NOMO-1 treated with DMSO at 0.1 percent for 48 hours (cell line): ENCODE results near the gene ESYT2.
"Not testable (repeated sequence)": the region's sequence is repeated elsewhere in the genome, so short reads cannot be mapped to it uniquely, and the experiment has no call there.

Source experiments
- DNase-seq: peaks from one replicate; lab custom pipeline; 2025; ENCODE audit not compliant: unreplicated experiment; lab: John Stamatoyannopoulos, UW

ESYT2 gene

DNA sequence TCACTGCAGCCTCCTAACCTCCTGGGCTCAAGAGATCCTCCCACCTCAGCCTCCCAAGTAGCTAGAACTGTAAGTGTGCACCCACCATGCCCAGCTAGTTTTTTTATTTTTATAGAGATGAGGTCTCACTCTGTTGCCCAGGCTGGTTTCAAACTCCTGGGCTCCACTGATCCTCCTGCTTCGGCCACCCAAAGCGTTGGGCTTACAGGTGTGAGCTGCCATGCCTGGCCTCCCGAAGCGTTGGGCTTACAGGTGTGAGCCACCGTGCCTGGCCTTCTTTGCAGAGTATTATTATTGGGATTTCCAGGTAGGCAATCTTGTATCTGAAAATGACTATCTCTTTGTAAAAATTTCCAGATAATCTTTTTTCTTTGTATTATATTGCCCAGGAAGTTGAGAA lies 101.6 kb downstream of the ESYT2 start:
- no peak for DNase-seq

DNA sequence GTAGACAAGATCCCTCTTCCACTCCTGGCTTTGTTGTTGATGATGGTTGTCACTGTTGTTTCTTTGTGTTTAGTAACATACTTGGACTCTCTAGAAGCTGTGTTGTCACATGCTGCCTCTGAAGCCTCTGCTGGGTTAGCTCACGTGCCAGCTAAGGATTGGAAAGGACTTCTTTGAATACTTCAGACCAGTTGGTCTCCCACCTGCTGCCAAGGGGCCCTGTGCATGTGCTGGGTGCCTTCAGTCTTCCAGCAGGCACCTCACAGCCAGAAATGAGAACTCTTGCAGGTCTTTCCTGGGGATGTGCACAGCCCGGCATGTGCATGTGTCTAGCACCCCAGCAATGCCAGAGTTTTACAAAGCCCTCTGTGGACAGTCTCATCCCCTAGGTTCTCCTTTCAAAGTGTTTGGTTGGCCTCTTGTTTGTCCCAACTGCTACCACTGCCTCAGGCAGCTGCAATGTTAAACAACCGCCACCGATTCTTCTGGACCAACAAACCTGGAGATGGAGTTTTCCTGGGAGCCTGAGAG lies 103.0 kb downstream of the ESYT2 start:
- DNase-seq: no peak

DNA sequence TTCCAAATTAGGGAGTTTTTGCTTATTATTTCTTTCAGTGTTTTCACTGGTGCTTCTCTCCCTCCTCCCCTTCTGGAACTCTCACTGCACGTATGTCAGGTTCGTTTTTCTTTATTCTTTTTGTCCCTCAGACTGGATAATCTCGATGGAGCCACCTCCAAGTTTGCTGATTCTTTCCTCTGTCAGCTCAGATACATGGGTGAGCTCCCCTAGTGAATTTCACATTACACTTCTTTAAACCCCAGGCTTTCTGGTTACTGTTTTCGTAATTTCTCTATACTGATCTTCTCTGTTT lies 103.9 kb downstream of the ESYT2 start:
- DNase-seq: no peak

DNA sequence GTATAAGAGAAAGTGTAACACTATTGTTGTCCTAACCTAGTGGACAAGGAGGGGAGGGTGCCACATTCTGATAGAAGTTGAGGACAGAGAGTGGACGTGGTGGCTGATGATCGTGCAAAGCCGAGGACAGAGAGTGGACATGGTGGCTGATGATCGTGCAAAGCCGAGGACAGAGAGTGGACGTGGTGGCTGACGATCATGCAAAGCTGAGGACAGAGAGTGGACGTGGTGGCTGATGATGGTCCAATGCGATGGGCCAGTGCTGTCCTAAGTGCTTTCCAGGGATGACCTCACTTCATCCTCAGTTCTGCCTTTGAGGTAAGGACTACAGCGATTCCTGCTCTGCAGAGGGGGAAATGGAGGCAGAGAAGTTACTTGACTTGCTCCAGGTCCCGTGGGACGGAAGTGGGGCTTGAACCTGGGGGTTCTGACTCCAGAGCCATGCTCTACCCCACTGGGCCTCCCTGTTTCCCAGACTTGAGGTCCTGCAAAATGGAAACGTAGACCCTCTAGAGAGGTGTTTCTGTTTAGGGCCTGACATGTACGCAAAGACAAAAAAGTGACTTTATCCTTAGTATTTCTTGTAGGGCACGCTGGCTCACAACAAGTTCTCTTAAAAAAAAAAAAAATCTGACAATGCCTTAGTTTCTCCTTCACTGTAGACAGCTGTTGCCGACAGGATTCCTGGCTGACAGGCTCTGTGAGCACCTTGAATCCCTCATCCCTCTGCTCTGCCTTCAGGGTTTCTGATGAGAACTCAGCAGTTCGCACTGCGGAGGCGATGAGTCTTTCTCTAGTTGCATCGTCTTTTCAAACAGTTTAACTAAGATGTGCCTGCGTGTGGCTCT lies 104.4 kb downstream of the ESYT2 start:
- DNase-seq: no peak

DNA sequence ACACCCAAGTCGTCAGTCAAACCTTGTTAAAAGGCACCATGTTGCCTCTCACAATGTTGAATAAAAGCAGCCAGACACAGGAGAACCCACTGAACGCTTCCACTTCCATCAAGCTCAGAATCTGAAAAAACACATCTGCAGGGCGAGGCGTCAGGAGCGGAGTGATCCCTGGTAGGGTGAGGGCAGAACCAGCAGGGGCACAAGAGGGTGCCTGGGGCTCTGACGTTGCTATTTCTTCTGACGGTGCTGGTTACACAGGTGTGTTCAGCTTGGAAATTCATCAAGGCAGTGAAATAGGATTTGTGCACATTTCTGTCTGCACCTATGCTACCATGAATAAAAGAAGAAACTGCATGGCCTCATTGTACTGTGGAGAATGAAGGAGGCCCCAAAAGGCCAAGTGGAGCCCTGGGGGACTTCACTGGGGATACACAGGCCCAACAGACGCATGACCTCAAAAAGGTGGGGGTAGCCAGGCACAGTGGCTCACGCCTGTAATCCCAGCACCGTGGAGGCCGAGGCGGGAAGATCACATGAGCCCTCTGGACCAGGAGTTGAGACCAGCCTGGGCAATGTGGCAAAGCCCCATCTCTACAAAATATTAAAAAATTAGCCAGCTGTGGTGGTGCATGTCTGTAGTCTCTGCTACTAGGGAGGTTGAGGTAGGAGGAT lies 105.5 kb downstream of the ESYT2 start:
- DNase-seq: no peak

DNA sequence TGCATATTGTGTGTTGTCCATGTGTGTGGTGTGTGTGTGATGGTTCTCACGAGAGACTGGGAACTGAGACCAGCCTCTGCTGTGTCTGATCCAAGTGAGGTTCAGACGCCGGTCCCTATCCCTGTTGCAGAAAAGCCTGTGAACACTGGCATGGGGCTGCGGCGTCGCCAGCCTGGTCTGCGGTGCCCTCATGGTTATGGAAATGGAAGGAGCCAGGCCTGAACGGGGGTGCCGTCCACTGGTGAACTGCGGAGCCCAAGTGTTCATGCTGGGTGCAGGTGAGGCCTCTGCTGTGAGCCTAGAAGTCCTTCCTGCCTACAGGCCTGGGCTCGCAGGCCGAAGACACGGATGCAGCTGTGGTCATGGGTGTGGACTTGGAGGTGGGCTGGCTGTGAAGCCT lies 106.0 kb downstream of the ESYT2 start:
- DNase-seq: no peak

DNA sequence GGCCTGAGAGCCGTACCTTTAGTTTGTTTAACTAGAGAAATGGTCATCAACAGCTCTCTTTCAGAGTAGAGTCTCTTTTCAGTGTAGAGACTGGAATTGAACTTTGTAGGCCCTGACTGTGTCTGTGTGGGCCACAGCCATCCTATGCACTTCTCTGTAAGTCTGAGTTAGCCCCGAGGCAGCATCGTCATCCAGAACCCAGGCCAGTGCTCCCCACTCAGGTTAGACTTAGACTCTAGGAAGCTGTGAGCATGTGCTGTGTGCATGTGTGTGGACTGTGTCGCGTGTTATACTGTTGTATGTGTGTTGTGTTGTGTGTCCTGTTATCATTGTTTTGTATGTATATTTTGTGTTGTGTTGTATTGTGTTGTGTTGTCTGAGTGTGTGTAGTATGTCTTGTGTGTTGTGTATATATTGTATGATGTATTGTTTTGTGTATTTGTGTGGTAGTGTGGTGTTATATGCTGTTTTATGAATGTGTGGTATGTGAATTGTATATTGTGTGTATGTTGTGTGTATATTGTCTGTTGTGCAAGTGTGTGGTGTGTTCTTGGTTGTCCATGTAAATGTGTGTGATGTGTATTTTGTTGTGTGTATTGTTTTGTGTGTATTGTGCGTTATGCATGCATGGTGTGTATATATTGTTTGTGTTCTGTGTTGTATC lies 106.6 kb downstream of the ESYT2 start:
- DNase-seq: no peak

DNA sequence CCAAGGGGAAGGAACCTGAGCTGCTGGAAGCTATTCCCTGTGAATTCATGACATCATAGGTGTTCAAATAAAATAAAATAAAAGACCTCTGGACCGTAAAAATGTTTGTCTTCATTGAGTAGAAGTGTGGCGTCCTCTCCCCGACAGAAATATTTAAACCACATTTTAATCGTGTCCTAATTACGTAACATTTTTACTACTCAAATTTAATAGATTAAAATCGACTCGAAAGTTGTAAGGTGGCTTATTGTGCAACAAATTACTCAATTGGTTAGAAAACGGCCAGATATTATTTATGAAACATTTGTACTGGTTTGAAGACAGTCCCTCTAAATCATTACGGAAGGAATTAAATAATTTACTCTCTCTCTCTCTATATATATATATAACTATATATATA lies 109.2 kb downstream of the ESYT2 start:
- DNase-seq: peak; percentile 24

DNA sequence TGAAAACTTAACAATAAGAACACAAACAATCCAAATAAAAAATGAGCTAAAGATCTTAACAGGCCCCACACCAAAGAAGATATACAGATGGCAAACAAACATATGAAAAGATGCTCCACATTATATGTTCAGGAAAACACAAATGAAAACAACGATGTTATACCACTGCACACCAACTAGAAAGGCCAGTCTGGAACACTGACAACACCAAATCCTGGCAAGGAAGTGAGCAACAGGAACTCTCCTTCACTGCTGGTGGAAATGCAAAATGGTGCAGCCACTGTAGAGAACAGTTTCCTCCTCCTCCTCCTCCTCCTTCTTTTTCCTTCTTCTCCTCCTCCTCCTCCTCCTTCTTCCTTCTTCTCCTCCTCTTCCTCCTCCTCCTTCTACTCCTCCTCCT lies 112.5 kb downstream of the ESYT2 start:
- no peak for DNase-seq

DNA sequence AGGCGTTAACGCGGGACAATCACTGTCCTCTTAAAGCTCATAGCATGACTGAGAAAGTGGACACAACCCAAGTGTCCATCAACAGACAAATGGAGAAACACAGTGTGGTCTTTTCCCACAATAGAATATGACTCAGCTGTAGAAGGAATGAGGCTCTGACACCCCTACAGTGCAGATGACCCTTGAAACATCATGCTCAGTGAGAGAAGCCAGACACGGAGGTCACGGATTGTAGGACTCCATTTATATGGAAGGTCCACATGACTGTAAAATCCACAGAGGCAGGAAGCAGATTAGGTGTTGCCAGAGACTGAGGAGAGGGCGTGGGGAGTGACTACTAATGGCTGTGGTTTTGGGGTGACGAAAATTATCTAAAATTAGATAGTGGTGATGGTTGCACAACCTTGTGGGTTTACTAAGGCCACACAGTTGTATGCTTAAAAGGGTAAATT lies 118.6 kb downstream of the ESYT2 start:
- peak; percentile 88 for DNase-seq

DNA sequence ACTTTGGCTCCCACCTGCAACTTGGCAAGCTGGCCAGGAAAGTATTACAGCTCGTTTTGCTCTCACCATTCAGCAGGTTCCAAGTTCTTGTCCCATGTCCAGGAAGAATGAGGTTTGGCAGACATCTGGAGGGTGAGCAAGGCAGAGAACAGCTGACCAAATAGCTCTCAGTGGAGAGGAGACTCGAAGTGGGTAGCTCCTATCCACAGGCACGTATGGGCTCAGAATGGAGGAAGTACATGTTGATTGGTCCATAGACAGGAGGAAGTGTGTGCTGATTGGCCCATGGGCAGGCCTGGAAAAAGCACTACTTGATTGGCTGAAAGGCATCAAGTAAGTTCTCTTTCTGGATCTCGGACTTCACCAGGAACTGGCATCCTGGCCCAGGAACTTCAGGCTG lies 121.7 kb downstream of the ESYT2 start:
- DNase-seq: no peak

DNA sequence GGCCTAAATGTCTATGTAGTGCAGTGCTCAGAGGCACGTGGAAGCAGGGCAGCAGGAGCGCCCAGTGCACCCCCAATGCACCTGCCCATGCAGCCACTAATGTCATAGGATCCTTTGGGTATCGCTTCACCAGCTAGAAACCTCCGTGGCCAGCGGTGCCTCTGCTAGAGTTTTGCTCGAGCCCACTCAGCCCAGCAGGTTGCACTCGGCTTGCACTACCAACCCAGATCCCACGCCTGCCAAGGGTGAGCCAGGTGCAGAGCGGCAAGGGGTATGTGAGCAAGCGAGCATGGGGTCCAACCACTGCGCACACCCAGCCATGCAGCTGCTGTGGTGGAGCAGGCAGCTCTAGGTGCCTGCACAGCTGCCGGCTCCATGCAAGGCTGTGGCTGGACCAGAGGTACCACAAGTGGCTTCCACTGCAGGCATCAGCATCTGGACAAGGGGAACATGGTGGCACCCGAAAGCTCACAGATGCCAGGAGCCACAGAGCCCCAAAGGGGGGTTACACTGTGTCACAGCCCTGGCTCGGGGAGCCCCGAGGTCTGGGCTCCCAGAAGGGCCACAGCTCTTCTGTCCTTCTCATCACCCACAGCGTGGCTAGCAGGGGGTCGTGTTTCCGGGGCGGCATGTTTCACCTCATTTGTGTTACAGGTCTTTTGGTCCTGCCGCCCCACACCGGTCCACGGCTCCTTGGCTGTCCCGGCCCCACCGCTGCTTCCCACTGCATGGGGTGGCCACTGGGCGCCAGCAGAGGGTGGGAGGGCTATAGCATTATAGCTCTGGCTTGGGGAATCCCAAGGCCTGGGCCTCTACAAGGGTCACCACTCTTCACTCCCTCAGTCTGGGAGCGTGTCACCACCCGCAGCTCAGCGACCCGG lies 122.4 kb downstream of the ESYT2 start:
- no peak for DNase-seq

DNA sequence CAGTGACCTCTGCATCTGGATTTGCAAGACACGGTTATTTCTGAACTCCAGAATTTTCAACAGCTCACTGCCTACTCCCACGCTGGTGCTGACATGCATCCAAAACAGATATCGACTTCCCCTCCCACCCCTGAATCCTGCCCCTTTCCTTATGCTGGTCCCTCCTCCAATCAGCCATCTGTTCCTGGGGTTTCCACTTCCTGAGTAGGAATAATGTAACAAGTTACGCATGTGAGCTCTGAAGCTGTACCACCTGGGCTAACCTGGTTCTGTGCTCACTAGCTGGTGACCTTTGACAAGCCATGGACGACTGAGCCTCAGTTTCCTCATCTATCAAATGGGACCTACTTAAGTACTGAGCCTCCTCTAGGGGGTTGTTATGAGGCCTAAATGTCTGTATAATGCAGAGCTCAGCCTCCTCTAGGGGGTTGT lies 123.0 kb downstream of the ESYT2 start:
- DNase-seq: no peak

DNA sequence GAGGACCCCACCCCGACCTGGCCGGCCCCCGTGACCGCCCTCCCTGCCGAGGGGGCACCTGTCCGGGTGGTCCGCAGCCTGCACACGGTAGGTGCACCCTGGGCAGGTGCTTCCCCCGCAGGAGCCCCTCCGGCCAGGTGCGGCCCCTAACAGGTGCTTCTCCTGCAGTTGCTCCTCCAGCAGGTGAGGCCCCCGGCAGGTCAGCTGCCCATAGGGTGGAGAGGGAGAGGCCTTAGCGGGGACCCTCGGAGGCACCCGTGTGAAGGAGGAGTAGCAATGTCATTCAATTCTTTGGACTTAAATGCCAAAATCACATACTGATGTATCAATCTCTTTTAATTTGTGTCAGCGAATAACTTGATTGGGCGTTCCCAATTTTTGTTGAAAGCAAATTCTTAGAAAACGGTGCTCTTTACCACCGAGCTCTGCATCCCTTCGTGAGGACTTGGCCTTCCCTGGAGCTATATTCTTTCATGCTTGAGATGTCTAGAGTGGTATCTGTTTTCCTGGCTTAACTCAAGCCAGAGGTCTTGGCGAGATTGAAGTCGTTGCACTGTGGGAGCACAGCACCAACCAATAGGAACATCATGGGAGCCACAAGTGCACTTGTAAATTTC lies 124.0 kb downstream of the ESYT2 start:
- DNase-seq: no peak

DNA sequence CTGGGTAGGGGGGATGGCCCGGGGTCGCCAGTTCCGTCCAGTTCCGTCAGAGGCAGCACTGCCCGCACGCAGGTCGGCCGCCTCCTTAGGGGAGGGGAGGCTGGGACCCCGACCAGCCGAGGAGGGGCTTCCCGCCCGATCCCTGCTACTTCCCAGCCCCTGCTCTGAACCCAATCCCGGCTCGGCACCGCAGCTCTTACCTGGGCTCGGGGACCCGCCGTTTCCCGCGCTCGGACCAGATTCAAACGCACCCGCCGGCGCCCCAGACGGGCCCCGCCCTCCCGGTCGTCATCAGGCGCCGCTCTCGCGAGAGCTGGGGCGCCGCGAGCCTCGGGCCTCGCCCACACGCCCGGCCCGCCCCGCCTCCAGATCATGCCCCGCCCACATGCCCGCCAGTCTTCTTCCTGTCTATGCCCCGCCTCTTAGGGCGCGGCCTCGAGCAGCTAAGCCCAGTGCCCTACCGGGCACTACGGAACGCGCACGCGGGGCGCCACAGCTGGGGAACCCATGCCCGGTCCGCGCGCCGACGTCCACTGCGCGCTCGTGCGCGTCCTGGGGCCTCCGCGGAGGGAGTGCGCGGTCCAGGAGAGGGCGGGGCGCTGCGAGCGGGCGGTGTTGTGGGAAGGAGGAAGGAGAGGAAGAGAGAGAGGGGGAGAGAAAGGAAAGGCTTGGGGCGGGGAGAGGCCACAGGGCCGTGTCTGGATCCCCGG lies 124.6 kb downstream of the ESYT2 start, which contains the start of gene NCAPG2:
NCAPG2 (minus strand) TSS at position 281 of the 710 bp plus-strand sequence. CDS start 2,905 bp downstream, outside the sequence.
- peak; percentile 89 for DNase-seq

DNA sequence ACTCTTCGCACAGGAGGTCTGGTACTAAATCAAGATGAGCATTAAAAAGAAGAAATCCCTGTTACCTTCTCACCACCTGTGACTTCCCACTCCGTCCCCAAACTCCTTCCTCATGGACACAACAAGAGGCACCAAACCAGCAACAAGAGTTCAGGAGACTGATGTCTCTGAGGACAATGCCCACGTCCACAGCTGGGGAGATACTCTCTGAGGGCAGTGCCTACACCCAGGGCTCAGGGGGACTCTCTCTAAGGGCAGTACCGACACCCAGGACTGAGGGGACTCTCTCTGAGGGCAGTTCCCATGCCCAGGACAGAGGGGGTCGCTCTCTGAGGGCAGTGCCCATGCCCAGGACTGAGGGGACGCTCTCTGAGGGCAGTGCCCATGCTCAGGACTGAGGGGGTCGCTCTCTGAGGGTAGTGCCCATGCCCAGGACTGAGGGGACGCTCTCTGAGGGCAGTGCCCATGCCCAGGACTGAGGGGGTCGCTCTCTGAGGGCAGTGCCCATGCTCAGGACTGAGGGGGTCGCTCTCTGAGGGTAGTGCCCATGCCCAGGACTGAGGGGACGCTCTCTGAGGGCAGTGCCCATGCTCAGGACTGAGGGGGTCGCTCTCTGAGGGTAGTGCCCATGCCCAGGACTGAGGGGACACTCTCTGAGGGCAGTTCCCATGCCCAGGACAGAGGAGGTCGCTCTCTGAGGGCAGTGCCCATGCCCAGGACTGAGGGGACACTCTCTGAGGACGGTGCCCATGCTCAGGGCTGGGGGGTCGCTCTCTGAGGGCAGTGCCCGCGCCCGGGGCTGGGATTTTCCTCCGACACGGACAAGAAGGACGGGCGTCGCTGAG lies 125.4 kb downstream of the ESYT2 start:
- not testable (repeated sequence) for DNase-seq

DNA sequence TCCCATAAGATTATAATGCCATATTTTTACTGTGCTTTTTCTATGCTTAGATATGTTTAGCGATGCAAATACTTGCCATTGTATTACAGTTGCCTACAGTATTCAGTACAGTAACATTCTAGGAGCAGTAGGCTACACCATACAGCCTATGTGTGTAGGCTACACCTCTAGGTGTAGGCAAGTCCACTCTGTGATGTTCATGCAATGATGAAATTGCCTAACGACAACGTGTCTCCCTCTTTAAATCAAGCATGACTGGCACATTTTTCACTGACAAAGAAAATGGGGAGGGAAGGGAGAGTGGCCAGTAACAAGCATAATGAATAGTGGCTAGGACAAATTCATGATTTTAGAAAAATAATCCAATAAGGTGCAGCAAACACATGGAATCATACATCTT lies 126.4 kb downstream of the ESYT2 start:
- DNase-seq: peak; percentile 3

DNA sequence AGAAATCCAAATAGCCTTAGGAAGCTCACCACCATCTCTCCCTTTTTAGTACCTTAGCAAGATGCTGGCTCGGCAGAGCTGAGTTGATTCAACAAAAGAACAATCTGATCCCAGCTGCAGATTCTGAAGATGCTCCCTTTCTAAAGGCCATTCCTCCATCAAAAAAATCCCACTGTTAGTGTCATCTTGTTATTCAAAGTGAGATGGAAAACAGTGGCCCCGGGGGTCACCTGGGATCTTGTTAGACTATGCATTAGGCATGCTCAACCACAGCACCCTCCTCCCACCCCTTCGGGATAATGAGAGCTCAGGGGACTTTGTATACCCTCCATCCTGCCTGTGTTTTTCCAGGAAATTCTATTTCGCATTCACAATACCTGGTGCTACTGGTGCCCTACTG lies 127.1 kb downstream of the ESYT2 start:
- DNase-seq: no peak

DNA sequence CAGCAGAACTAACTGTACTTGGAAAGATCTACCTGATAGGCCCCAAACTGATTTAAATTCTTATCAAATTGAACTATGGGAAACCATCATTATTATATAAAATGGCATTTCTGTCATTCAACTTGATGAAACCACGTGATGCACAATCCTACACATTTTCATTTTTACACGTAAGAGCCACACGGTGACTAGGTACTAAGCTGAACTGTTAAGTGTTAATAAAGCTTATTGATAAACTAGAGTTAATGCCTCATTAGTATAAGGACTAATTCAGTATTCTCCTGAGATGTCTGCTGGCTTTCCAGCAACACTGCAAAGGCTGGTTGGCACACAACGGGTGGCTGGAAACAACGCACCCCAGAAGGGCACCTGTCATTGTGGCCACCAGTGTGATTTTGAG lies 129.3 kb downstream of the ESYT2 start:
- no peak for DNase-seq
